HG02973 (cell line): ENCODE results near the gene PPP4C.
"Not testable (repeated sequence)": the region's sequence is repeated elsewhere in the genome, so short reads cannot be mapped to it uniquely, and the experiment has no call there.

Source experiments
- ATAC-seq: cut with Tn5 transposase; IDR thresholded peaks from one replicate; pipeline ENCODE4 v1.9.1; 2021; ENCODE audit warnings: moderate library complexity; ENCODE audit not compliant: unreplicated experiment

The PPP4C gene

GRCh38 chr16:30121741-30122571 lies 46.2 kb downstream of the PPP4C start:
- no peak for ATAC-seq

GRCh38 chr16:30122604-30123160 lies 46.9 kb downstream of the PPP4C start:
- ATAC-seq = no peak

- ATAC-seq = no peak
Observed at GRCh38 chr16:30124985-30125379, 49.2 kb downstream of the PPP4C start.

GRCh38 chr16:30125690-30126089 lies 49.9 kb downstream of the PPP4C start:
- ATAC-seq = not testable (repeated sequence)

GRCh38 chr16:30127993-30128392 lies 52.2 kb downstream of the PPP4C start:
- ATAC-seq = no peak

GRCh38 chr16:30131869-30132475 lies 56.2 kb downstream of the PPP4C start:
- ATAC-seq = no peak

- ATAC-seq = no peak
Observed at GRCh38 chr16:30132591-30132990, 56.8 kb downstream of the PPP4C start.
